Putamen (tissue), 1 donor: ENCODE results near the gene PADI3.
A peak's percentile ranks its signal among the peaks of the same experiment; 100 is the strongest.
"Not testable (repeated sequence)": the region's sequence is repeated elsewhere in the genome, so short reads cannot be mapped to it uniquely, and the experiment has no call there.

Source experiments
- DNase-seq: peaks from one replicate; pipeline ENCODE4 v3.0.0-alpha.2; 2016; ENCODE audit warnings: low spot score

The PADI3 gene

DNA sequence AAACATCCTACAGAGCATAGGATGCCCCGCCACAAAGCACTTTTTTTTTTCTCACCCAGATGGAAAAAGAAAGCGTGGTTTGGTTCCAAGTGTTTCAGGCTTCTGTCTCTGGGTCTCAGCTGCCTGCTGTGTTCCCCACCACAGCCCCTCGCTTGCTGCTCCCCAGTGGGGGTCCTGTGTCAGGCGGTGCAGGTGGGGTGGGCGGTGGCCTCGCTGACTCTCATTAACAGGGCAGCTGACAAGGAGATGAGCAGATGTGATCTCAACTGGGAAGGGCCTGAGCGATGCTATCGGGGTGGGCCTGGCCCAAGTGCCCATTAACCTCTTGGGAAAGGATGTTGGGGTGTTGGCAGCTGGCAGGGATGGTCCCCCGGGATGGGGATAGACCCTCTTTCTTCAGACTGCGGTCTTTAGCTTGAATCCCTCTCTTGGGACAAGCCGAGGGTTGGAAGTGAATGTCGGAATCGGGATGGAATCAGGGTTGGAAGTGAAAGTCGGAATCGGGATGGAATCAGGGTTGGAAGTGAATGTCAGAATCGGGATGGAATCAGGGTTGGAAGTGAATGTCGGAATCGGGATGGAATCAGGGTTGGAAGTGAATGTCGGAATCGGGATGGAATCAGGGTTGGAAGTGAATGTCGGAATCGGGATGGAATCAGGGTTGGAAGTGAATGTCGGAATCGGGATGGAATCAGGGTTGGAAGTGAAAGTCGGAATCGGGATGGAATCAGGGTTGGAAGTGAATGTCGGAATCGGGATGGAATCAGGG lies 7.7 kb upstream of the PADI3 start:
- DNase-seq, result not testable (repeated sequence)

DNA sequence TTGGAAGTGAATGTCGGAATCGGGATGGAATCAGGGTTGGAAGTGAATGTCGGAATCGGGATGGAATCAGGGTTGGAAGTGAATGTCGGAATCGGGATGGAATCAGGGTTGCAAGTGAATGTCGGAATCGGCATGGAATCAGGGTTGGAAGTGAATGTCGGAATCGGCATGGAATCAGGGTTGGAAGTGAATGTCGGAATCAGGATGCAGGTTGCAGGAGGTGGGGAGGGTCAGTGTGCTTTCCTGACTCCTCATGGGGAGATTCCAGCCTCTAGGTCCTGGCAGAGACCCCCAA lies 7.2 kb upstream of the PADI3 start:
- not testable (repeated sequence) for DNase-seq

DNA sequence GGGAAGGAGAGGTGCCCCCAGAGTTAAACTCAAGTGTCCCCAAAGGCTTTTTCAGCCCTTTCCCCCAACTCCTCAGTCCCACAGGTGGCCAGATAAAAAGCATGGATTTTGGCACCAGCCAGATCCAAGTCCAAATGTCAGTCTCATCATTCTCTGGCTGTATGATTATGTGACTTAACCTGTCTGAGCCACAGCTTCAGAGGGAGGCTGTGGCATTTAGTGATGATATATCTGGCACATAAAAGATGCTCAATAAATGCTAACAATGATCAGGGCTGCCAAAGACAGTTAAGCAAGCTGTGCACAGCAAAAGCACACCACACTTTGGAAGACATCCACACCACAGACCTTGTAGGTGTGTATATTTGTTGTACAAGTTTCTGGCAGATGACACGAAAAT lies 5.6 kb upstream of the PADI3 start:
- no peak for DNase-seq

DNA sequence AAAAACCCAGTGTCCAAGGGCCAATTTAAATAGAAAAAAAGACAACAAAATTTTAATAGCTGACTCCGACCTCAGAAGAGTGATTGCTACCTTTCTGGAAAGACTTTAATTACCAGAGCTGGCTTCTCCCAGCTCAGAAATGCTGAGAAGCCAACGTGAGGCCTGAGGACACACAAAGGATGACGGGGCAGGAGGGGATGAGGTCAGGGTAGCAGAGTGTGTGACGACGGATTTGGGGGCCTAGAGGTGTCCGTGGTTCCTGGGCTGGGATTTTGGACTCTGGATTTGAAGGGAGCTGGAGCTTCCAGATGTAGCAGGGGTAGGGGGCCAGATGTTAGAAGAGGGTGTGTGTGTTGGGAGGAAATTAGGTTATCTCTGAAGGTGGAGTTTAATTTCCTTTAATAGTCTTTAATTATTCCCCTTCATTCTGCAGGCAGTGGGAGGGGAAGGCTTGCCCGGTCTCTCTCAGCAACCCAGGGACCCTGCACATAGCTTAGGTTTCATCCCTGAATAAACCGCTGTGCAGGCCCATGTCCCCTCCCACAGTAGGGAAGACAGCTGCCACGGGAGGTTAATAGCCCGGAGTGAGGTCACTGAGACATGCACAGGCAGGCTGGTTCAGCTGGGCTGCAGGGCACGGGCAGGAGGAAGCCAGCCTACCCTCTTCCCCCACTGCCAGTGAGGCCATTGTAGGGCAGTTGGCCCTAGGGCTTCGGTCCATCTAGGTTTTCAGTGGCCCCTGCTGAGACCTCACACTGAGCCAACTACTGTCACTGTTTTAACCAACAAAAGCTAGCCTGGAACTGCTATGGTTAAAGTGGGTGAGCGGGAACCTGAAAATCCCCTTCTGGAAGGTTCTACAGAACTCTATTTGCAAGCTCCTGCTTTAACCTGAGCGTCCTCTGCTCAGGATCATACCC lies 3.8 kb upstream of the PADI3 start:
- no peak for DNase-seq

DNA sequence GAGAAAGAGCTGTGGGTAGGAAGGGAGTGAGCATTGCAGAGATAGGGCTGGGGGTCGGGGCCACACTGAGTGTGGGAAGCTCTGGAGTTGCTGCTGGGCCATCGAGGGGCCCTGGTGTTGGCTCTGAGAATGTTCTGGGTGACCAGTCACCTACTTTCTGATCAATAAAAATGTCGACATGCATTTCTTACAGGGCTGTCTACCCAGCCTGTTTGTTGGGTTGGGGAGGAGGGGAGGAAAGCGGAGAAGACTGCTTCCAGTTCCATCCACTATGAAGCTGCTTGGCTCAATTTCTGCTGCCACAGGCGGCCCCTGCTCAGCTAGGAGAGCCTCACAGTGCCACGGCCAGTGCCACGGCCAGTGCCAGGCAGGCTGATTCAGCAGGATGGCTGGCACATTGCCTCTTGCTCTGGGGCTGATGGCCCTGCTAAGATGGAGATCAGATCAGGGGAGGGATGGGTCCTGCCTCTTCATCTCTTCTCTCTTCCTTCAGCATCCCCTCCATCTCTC lies 3.0 kb upstream of the PADI3 start:
- no peak for DNase-seq

DNA sequence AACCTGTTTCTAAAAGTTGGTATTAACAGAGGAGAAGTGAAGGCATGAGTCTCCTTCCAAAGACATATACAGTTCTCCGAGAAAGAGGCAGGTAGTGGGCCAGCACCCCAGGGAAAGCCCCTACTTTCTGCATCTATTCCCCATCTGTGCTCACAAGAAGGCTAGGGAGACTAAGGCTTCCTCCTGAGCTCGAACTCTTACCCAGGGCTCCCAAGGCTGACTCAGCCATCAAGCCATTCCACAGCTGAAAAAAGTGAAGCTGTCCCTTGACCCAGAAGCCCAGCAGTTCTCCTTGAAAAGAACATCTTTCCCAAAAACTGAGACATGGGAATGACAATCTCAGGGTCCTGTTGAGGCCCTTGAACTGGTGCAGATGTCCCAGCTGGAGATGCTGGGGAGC lies 1.9 kb upstream of the PADI3 start:
- no peak for DNase-seq

DNA sequence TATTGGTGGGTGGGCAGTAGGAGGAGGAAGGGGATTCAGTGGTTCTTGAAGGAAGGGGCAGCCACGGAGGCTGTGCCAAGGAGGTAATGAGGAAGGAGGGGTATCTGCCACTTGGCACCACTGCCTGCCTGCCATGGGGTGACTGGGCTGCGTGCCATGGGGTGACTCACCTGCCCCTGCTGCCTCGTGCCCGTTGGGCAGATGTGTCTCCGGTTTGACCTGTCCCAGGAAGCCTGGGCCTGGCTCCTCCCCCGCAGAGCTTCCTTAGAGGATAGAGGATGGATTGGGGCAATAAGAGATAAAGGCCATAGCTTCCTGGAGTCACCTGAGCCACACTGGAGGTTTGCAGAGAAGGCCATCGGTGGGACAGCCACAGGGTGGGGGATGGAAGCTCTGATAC lies 1.7 kb downstream of the PADI3 start:
- no peak for DNase-seq

DNA sequence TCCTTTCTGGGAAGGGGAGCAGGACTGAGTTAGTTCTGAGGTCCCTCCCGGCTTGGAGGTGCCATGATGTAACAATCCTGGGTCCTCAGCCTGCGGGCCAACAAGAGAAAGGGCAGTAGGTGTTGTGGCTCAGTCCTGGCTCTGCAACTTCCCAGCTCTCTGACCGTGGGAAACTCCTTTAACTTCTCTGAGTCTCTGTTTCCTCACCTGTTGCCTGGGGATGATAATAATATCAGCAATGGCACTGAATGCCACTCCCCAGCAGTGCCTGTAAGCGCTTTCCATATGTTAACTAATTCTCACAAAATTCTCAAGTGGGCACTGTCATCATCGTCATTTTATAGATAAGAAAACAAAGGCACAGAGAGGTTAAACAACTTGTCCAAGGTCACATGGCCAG lies 2.3 kb downstream of the PADI3 start:
- no peak for DNase-seq

DNA sequence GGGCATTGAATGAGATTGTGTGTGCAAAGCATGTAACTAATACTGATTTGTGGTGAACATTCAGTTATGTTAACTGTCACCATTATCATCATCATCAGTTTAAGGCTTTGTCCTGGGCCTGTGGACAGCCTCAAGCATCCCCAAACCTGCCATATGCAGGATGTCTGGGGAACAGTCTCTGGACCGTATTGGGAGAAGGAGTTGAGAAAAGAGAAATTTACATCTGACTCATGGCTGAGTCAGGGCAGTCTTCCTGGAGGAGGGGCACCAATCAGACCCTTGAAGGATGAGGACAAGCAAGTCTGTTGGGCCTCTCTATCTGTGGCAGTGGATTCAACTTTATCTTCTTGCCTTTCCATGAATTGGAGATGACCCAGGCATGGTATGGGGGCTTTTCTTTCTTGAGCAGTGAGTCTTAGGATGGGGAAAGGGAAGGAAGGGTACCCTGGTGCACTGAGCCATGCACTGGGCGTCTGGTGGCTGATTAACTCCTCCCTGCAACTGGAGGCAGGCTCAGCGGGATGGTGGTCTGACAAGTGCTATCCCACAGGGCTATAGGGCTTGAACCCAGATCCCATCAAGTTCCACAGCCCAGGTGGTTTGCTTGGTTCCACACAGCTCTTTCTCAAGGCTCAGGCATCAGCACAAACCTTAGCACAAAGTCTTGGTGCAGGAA lies 2.9 kb downstream of the PADI3 start:
- DNase-seq, result no peak

DNA sequence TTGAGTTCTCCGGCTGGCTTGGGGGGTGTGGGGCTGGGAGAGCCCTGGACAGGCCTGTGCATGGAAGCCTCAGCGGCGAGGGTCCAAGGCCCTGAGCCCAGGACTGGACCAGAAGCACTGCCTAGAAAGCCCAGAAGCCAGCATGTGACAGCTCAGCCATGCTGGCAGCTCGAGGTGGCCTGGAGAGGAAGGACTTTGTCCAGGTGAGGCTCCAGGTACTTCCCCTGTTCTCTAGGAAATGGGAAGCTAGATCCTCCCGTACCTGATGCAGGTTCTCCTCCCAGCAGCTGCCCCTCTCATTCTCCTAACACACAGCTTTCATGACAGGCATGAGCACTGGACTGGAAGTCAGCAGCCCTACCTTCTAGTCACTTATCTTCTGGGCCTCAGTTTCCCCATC lies 6.4 kb downstream of the PADI3 start:
- no peak for DNase-seq

DNA sequence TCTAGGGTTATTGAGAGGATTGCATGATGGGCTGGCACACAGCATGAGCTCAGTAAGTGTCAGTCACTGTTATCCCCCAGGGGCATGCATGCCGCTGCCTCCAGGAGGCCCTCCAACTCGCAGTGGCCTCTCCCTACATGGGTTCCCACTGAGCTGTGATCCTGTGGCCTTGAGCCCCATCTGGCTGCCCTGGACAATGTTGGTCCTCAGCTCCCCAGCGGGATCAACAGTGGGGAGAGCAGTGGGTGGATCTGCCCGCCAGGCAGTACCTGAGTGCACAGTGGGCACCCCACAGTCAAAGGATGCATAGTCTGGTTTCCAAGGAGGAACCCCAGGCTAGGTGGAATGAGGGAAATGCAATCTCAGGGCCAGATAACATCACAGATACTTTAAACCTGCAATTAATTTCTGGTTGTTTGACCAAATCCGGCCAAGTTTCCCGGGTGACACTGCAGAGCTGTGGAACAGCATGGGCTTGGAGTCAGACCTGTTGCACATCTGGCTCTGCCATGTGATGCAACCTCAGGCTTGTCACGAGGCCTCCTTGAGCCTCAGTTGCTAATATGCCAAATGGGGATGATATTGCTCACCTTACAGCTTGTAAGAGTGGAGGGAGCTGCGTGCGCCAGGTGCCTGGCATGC lies 9.3 kb downstream of the PADI3 start:
- no peak for DNase-seq

DNA sequence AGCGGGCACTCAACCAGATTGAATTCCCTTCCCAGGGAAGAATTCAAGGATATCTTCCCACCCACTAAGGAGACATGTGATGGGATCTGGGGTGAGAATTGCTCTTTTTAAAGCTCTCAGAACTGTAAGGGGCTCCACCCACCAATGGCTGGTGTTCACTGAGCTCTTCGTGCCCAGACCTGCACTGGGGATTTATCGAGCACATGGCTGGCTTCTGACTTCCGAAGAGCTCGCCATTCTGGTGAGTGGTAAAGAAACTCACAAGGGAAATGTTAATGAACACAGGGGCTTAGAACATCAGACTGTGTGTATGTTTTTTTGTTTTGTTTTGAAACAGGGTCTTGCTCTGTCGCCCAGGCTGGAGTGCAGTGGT lies 9.8 kb downstream of the PADI3 start:
- no peak for DNase-seq

DNA sequence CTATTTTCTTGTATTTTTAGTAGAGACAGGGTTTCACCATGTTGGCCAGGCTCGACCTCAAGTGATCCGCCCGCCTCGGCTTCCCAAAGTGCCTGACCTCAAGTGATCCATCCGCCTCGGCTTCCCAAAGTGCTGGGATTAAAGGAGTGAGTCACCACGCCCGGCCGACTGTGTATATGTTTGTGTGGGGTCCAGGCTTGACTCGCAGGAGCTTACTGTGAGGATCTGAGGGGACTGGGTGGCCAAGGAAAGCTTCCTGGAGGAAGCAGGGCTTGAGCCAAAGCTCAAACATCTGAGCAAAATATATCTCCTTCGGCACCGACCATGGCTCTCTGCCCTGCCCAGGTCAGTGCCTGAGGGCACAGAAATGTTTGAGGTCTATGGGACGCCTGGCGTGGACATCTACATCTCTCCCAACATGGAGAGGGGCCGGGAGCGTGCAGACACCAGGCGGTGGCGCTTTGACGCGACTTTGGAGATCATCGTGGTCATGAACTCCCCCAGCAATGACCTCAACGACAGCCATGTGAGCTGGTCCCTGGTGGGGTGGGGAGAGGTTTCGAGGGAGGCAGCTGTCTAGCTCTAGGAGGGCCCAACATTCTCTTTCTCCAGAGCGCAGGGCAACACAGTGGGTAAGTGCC lies 10.5 kb downstream of the PADI3 start:
- no peak for DNase-seq

DNA sequence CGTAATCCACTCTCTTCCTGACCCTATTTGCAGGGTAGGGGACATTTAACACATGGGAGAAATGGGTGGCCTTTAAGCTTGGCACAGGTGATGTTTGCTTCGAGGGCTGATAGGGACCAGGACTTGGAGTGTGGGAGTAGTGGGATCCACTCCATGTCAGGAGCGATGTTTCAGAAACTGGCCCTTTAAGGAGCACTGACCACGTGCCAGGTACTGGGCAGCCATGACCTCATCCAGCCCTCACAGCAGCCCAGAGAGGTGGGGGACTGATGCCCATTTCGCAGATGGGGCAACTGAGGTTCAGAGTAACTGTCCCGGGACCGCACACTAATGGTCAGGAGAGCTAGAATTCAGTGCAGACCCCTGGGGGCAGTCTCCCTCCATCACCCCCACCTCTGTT lies 11.4 kb downstream of the PADI3 start:
- DNase-seq, result no peak

DNA sequence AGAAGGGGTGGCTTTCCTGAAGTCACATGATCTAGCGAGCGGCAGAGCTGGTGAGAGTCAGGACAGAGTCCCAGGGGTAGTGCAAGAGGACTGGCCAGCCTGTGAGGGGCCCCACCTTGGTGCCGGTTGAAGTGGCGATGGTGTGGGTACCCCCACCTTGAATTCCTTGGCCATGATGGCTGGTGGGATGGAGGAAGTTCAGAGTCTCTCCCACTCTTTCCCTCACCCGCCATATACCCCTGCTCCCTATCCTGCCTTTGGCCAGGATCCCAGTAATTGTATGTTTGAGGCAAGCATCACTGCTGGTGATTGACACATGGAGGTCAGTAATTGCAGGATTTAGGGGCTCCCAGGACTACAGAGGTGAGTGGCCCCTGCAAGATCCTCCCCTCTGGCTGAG lies 11.8 kb downstream of the PADI3 start:
- DNase-seq, result no peak

DNA sequence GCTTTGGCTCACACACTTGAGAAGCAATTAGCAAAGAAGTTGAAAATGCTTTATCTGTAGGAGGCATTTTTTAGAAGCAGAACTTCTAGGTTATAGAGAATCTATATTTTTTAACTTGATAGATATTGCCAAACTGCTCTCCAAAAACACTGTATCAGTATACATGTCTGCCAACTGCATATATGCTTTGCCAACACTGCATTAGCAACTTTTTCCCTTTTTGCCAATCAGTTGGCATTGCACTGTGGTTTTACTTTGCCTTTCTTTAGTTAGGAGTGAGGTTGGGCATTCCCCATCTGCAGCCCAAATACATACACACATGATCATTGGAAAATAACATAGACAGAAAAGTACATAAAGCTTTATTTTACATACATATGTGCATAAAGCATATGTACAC lies 15.0 kb downstream of the PADI3 start:
- no peak for DNase-seq

DNA sequence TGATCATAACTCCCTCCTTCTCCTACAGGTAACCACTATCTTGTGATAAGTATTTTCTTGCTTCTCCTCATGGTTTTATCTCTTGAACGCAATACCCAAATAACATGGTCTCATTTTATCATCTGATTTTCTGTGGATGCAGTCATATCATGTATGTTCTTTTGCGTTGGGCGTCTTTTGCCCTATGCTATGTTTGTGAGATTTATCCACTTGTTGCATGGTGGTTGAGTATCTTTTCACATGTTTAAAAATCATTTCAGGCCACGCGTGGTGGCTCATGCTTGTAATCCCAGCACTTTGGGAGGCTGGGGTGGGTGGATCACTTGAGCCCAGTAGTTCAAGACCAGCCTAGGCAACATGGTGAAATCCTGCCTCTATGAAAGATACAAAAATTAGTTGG lies 15.6 kb downstream of the PADI3 start:
- no peak for DNase-seq

DNA sequence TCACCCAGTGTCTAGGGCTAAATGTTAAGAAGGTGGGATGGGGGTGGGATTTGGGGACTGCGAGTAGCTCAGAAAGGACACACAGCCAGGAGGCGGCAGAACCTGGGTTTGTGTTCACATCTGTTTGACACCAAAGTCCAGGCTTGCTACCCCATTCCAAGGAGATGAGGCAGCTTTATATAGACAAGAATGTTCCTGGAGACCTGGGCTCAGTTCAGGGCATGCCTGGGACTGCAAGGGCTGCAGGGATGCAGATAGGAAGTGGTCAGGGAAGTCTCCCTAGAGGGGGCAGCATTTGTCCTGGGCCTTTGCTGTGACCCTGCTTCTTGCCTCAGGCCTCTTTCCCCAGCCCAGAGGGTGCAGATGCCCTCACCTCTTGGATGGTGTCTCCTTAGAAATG lies 16.3 kb downstream of the PADI3 start:
- no peak for DNase-seq

DNA sequence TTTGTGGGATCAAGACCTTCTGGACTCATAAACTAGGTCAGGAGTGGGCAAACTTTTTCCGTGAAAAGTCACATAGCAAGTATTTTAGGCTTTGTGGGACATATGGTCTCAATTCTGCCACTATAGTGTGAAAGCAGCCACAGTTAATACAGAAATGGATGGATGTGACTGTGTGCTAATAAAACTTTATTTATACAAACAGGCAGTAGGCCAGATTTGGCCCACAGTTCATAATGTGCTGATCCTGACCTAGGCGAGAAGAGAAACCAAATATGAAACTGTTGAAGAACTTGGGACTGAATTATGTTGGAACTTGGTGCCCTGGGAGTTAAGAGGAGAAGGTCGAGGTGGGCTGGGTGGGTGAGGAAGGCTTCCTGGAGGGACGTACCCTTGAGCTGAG lies 17.1 kb downstream of the PADI3 start:
- no peak for DNase-seq

DNA sequence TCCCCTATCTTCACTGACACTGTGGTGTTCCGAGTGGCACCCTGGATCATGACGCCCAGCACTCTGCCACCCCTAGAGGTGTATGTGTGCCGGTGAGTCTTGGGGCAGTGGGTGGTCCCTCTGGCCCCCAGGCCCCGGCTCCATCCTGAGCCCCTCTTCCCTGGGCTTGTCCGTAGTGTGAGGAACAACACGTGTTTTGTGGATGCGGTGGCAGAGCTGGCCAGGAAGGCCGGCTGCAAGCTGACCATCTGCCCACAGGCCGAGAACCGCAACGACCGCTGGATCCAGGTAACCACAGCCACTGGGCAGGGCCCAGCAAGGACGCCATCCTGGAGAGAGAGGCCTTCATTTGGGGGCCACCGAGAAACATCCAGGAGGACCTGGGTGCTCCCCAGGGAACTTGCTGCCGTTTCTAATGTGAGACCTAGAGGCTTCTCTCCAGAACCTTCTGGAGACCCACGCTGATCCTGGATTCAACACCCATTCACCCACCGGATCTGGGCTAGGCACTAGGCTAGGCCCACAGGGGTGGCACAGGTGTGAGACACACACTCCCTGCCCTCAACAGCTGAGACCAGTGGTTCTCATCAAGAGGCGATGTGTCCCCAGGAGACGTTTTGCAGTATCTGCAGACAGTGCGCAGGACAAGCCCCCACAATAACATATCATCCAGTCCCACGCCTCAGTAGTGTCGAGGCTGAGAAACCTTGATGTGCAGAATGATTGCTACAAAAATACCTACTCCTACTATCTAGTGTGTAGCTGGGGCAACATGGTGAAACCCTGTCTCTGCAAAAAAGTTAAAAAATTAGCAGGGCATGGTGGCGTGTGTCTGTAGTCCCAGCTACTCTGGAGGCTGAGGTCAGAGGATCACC lies 22.2 kb downstream of the PADI3 start:
- DNase-seq, result peak; percentile 42

DNA sequence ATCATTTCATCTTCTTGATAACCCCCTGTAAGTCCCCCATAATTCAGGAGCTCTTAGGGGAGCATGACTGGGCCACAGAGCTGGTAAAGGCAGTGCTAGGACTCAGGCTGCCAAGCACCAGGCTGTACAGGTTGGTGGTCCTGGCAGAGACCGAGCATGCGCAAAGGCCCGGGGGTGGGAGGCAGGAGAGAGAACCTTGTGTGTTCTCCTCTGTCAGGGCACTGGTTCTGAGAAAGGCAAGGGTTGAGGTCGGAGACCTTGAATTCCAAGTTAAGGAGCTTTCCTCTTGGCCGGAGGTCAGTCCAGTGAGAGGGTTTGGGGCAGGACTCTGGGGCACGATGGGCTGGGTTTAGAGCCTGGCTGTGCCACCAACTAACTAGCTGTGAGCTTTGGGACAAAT lies 23.2 kb downstream of the PADI3 start:
- no peak for DNase-seq
